ENCODE data around the gene GPR143.
"Not testable (repeated sequence)": the region's sequence is repeated elsewhere in the genome, so short reads cannot be mapped to it uniquely, and the experiment has no call there.

The GPR143 gene

DNA sequence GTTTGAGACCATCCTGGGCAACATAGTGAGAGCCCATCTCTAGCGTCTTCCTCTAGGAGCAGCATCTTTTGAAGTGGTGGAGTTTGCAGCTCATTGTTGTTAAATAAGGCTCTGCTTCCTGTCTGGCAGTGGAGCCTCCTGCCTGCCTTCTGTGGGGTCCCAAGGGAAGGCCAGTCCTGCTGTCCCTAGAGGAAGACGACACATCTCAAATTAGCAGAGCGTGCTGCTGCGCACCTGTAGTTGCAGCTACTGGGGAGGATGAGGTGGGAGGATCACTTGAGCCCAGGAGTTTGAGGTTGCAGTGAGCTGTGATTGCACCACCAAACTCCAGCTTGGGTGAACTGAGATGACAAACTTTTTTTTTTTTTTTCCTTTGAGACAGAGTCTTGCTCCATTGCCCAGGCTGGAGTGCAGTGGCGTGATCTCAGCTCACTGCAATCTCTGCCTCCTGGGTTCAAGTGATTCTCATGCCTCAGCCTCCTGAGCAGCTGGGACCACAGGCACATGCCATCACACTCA lies 2.7 kb upstream of the GPR143 start:
- DNase-seq (ENCODE audit: low spot score), result not testable (repeated sequence)

DNA sequence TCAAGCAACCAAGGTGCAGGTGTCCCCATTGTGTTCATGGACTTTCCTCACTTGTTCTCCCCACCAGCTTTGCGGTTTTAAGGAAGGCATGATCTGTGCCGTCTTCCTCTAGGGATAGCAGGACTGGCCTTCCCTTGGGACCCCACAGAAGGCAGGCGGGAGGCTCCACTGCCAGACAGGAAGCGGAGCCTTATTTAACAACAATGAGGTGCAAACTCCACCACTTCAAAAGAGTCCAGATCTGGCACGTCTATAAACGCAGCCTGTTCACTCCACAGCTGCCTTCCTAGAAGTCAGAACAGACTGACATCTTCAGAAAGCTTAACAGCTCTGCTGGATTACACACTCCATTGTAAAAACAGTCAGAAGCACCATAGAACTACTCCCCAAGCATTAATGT lies 1.7 kb upstream of the GPR143 start:
- no peak for DNase-seq (ENCODE audit: low spot score)

DNA sequence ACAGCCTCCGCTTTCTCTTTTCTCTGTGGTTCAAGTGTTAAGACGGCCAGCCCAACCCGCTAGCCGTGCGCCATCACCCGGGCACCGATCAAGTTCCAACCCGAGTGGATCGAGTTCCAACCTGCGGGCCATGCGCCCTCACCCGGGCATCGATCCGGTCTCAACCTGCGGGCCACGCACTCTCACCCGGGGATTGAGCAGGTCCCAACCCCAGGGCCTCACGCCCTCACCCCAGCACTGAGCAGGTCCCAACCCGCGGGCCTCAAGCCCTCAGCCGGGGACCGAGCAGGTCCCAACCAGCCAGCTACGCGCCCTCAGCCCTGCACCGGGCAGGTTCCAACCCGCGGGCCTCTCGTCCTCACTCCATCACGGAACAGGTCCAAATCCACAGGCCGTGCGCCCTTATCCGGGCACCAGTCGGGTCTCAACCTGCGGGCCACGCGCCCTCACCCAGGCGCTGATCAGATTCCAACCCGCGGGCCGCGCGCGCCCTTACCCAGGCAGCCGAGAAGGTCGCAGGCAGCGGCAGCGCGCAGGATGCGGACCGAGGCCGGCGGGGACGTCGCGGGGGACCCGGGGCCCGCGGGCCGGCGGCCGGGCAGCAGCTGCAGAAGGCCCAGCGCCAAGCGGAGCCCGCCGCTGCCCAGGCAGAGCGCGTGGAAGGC lies 443 bp downstream of the GPR143 start:
- DNase-seq (ENCODE audit: low spot score), result no peak

DNA sequence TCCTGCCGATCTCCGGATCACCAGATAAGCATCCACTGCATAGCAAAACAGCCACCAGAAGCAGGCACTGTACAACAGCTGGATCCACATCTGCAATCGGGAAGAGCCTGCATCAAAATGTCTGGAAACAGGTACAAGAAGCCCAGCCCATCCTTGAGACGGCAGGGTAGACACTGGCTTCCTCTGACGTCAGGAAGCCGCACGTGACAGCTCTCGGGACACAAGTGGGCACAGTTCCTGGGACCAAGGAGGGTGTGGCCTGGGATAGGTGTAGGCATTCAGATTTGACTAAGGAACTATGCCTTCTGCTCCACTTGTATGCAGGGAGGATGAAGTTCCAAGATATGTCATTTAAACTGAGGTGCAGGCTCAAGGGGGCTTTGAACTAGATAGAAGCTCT lies 6.3 kb downstream of the GPR143 start:
- DNase-seq (ENCODE audit: low spot score), result no peak

DNA sequence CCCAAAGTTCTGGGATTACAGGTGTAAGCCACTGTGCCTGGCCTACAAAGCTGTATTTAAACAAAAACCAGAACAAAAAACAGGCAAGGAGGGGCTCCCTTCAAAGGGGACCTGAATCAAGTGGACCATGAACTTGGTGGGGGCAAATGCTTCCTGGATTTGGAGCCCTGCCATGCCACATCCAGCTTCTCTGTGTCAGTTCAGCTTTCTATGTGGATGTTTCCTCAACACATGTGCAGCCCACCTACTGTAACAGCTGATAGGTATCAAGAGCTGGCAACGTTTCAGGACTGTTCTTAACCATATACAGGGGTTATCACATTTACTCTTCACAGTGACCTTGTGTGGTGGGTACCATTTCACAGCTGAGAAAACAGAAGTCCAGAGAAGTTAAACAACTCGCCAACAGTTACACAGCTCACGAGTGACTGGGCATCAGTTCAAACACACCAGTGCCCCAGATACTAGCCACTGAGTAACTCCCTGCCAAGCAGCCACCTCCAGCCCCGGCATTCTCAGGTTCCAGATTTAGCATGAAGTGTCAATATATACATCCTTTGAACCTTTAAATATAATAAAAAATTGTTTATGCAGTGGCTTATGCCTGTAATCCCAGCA lies 7.5 kb downstream of the GPR143 start:
- no peak for DNase-seq (ENCODE audit: low spot score)

DNA sequence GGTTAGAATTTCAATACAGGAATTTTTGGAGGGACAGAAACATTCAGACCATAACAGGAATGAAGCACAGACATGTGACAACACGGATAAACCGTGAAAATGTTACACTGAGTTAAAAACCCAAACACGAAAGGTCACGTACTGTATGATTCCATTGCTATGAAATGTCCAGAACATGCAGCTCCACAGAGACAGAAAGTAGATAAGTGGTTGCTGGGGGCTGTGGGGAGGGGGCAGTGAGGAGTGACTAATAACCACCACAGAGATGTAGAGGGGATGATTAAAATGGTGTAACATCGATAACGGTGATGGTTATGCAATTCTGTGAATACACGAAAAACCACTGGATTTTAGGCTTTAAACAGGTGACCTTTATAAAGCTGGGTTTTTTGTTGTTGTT lies 8.3 kb downstream of the GPR143 start:
- no peak for DNase-seq (ENCODE audit: low spot score)

DNA sequence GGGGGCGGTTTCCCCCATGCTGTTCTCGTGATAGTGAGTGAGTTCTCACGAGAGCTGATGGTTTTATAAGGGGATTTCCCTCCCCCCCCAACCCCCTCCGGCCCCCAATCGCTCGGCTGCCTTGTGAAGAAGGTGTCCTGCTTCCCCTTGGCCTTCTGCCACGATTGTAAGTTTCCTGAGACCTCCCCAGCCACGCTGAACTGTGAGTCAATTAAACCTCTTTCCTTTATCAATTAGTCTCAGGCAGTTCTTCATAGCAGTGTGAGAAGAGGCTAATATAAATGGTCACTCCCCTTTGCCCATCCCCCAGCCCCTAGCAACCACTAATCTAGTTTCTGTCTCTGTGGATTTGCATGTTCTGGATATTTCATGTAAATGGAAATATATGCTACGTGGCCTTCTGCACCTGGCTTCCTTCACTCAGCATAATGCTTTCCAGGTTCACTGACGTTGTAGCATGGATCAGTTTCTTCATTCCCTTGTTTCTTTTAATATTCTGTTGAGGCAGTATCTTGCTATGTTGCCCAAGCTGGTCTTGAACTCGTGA lies 16.4 kb downstream of the GPR143 start:
- no peak for DNase-seq (ENCODE audit: low spot score)

DNA sequence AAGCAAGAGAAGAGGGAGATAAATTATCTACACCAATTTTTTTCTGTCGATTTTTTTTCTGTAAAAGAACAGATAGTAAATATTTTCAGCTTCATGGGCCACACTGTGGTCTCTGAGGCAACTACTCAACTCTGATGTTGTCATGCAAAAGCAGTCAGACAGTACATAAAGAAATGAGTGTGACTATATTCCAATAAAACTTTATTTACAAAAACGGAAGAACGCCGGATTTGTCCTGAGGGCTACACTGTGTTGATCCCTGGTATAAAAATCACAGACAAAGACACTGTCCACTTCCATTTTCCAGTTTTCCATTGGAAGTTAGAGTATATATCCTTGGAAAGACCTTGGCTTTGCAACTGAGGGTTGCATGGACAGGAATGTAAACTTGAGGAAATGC lies 18.0 kb downstream of the GPR143 start:
- DNase-seq (ENCODE audit: low spot score), result no peak

DNA sequence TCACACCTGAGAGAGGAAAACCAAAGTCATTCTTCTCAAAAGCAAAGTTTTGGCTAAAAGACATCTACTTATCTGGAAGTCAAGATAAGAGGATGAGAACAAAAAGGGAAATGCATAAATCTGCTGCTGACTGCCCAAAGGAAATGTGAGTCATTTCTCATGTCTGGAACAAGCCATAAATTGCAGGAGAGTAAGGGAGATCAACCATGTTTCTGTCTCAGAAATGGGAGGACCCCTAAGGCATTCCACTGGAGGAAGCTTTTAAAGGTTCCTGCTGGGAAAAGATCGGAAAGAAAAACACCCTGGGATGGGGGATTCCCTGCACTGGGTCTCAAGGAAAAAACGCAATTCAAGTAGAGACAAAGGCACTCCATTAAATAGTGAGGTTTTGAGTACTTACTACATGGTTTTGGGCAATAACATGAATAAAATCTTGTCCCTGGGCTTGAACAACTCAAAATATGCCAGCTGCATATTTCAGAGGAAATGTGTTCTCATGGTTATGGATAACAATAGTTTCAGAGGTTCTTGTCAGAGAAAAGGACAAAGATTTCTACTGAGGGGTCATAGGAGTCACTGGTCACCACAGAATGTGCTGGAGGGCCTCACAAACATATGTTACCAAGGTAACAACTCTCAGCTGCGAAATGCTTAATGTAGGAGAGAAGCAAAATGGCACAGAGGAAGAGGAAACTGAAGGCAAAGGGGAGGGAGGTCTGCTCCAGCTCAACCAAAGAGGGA lies 19.3 kb downstream of the GPR143 start:
- no peak for DNase-seq (ENCODE audit: low spot score)

DNA sequence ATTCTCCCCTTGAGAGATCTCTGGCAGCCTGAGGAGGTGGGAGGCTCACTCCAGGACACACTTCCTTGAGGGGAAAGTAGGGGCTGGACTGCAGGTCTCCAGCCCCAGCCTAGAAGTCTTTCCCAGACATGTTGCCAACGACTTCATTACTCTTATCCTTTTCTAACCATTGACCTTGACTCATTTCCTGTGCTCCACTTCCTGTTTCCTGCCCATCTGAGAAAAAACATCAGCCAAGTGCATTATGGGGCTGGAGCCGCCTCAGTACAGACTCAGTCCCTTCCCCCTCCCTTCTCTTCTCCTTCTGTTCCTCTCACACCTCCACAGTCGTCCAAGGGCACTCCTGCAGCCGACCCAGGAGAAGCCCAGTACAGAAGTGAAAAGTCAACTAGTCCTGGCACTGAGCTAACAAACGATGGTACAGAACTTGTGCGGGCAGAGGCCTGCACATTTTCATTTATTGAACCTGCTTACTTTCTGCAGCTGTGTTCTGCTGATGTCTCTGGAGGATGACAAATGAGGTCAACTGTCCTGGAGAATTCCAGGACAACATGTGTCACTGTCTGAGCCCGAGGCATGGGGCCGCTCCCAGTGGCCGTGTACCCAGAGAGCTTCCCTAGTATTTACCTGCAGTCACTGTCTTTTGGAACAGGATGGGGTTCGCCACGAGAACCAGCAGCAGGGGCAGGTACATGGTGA lies 20.1 kb downstream of the GPR143 start:
- no peak for DNase-seq (ENCODE audit: low spot score)

DNA sequence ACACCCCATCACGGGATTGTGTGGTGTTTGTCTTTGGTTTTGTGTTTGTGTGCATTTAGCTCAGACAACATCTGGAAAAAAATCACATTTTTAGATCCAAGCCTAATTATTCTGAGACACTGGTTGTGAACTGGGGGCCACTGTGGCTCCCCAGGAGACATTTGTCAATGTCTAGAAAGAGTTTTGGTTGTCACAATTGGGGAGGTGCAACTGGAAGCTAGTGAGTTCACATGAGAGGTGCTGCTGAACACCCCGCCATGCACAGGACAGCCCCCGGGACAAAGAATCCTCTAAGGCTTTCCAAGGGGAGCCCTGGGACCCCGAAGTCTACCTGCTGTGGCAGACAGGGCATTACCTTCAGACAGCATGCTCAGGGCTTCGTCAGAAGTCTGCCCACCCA lies 26.5 kb downstream of the GPR143 start:
- no peak for DNase-seq (ENCODE audit: low spot score)

DNA sequence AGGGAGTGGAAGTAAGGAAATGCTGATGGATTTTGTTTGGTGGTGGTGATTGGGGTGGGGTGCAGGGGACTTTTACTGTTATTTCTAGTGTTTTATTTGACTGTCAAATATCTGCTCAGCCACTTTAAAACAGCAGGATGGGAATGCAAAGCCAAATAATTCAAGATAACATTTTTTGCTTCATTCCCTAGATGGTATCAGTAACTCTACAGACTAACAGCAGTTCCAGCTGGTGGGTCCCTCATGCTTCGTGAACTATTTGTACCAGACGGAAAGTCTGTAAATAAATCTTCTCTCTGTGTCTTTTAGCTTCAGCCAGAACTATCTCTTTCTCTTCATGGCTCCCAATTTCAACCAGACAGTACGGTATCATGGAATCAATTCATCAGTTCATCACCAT lies 27.5 kb downstream of the GPR143 start:
- no peak for DNase-seq (ENCODE audit: low spot score)

DNA sequence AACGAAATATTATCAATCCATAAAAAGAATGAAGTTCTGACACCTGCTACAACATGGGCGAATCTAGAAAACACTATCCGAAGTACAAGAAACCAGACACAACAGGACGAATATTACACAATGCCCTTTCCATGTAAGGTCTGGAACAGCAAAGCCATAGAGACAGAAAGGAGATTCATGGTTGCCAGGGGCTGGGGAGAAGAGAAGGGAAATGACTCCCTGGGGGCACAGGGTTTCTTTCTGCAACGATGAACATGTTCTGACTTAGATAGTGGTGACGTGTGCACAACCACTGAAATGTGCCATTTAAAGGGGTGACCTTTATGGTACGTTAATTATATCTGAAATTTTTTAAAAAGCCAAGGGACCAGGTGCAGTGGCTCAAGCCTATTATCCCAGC lies 28.3 kb downstream of the GPR143 start:
- DNase-seq (ENCODE audit: low spot score), result no peak

DNA sequence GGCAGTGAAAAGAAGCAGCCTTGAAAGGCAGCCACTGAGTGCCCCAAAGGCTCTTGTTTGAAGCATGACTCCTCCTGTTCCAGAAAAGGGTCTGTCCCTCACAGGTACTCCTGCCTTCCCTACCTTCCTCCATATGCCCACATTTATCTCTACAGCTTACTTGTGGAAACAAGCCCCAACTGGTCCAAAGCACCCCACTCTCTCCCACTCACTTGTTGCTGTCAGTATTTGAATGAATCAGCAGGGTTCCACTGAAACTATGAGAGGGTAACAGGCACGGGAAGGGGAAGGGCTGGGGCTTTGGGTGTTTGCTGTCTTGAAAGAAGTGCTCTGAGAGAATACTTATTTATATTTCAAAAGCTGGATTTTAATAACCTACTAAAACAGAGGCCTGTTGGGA lies 34.9 kb downstream of the GPR143 start:
- DNase-seq (ENCODE audit: low spot score), result no peak

DNA sequence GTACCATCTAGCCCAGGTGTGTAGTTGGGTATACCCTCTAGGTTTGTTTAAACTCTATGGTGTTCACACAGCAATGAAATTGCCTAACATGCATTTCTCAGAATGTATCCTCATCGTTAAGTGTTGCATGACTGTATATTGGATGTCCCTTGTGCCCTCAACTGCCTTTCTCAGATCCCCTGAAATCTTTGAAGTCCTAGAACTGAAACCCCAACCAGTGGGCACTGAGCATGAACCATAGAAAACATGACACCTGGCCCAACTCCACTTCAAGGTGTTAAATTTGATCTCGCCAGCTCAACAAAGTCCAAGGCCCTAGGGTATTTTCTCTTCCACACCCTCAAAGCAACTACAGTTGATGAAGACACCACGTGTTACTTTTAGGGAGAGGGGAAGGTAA lies 35.6 kb downstream of the GPR143 start:
- DNase-seq (ENCODE audit: low spot score), result no peak

DNA sequence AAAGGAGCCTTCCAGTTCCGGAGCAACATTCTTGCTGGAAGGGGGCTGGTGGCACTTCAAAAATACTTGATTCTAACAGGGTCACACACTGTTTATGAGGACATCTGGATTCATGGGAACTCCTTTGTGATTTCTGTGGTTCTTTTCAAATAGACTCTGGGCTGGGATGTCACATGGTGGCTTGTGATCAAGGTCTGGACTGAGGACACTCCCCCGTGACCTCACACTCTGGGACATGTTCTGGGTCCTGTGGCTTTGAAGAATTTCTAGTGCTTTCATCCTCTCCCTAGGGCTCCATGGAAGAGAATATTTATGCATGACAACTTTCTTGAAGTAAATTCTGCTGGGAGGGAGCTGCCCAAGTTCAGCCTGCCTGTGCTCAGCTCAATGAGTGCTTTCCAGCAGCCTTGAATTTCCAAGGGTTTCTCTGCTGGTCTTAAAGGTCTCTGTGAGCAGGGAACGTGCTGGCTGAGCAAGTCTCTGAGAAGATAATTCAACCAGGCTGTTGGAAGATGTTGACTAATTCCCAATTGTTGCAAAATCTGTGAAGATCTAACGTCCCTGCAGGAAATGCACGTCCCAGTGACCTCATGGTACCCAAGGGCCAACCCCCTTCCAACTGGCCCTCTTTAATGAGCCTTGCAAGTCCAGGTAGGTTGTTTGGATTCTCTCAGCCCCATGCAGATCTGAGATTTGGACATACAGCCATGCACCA lies 36.3 kb downstream of the GPR143 start:
- DNase-seq (ENCODE audit: low spot score), result no peak

DNA sequence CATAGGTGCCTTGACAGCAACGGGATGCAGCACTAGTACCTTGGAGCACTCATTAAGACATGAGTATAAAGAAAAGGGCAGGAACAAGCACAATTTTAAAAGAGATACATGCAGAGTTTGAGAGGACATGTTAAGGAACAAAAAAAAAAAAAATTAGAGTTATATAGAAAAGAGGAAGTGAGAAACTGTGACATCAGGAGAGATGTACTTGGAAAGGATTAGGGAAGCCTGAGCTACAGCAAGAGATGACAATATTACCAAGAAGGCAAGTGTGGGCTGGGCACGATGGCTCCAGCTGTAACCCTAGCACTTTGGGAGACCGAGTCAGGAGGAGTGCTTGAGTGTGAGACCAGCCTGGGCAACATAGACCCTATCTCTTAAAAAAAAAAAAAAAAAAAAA lies 37.4 kb downstream of the GPR143 start:
- DNase-seq (ENCODE audit: low spot score), result no peak

DNA sequence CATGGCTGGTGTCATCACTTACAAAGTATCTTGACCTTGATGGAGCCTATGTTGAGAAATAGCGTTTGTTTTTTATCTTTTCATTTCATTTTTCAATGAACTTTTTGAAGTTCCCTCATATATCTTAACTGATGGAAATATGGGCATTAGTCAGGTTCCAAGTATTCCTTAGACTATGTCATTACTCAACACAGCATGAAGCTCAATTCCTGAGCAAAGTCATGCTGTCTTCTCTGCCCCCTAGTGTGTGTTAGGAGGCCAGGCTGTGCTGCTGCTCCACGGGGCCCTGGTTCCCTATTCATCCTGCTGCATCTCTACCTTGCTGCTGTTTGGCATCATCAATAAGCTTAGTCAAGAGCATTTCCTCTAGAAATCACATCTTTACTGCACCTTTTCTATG lies 40.9 kb downstream of the GPR143 start:
- no peak for DNase-seq (ENCODE audit: low spot score)

DNA sequence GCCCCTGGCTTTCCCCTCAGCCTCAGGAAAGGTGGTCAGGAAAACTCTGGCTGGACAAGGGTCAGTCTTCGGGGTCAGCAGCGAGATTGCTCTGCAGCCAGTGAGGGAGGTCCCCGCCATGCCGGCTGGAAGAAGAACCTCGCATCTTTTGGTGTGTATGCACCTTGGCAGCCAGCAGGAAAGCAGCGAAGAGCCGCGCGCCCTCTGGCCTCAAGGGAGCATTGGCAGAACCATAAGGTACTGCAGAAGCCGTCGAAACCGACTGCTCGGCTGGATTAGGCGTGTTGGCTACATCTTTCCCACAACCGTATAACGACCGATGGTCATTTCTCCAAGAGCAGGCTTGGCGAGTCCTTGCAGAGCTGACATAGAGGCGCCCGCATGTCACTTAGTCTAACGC lies 48.3 kb downstream of the GPR143 start:
- no peak for DNase-seq (ENCODE audit: low spot score)

DNA sequence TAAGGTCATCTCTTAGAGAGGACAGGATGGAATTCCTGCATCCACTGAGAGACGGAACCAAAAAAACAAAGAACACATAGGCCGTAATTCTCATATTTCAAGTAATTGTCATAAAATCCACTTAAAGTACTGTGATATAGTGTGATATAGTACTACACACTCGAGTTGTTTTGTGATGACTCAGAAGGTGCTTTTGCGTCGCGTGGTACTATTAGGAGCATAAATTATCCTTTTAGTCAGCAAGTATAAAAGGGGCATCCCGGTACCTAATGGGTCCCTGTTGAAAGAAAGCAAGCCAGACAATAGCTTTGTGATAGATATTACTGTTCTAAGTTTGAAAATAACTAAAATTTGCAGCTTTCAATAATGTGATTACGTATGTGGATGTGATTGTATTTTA lies 55.3 kb downstream of the GPR143 start:
- no peak for DNase-seq (ENCODE audit: low spot score)

DNA sequence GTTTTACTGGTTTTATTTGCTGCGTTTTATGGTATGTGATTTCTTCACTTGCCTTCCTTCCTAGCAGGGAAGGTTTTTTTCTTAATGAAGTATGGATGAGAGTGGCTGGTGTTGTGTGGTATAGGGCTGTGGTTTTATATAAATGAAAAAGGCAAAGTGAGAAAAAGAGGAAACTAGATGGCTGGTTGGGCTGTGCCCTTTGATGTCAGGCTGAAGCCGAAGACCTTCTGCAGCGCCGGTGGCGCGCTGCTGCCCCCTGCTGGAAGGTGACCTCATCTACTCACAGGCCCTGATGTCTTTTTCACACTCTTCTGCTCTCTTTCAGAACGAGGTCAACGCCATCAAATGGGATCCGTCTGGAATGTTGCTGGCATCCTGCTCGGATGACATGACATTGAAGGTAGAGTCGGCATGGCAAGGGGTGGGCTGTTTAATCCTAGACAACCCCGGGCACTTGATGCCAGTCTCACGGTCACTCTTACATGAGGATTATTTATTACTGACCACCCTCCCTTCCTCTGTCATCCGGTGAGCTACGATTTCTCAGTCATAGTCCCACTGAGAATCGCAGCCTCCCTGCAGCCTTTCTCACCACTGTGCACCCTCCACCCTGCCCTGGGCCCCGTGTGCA lies 56.6 kb downstream of the GPR143 start:
- peak; percentile 29 for DNase-seq (ENCODE audit: low spot score)

All from LoVo (cell line).